MG63 (cell line): ENCODE measurements around the gene RASL10B. TPM values are rescaled to one million over a fixed set of nuclear protein-coding genes. Genes with fewer than 3 reads are reported as not detected.
"Not testable (repeated sequence)": the region's sequence is repeated elsewhere in the genome, so short reads cannot be mapped to it uniquely, and the experiment has no call there.

Source experiments
- DNase-seq: peaks from one replicate; pipeline ENCODE4 v3.0.0-alpha.2; 2020
- H3K27me3 ChIP-seq: fragments of 250-450 bp; sonication (Bioruptor Pico); 2 replicates; pipeline ENCODE4 v1.5.1; 2020; ENCODE audit warnings: mild to moderate bottlenecking, moderate library complexity
- H3K36me3 ChIP-seq: fragments of 250-450 bp; sonication (Bioruptor Pico); 2 replicates; pipeline ENCODE4 v1.5.1; 2020; ENCODE audit warnings: mild to moderate bottlenecking, moderate library complexity
- H3K4me3 ChIP-seq: fragments of 250-450 bp; sonication (Bioruptor Pico); 2 replicates; pipeline ENCODE4 v1.5.1; 2020; ENCODE audit warnings: mild to moderate bottlenecking, moderate library complexity
- H3K9me3 ChIP-seq: fragments of 250-450 bp; sonication (Bioruptor Pico); 2 replicates; pipeline ENCODE4 v1.5.1; 2020; ENCODE audit warnings: mild to moderate bottlenecking, moderate library complexity
- total RNA-seq: library from RNA; depleted of rRNA; stranded (reverse); fragments of >200 nt; shearing (Covaris generic); gene quantifications from 2 replicates; pipeline ENCODE4 v1.2.3, GENCODE V29; 2014; ENCODE audit warnings: low replicate concordance; rRNA removed

The RASL10B gene, protein sequence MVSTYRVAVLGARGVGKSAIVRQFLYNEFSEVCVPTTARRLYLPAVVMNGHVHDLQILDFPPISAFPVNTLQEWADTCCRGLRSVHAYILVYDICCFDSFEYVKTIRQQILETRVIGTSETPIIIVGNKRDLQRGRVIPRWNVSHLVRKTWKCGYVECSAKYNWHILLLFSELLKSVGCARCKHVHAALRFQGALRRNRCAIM
- total RNA-seq = 1.2 and 2.6 TPM in 2 replicates

GRCh38 chr17:35731239-35731916, at the start of gene RASL10B:
RASL10B (plus strand) TSS chr17:35731639; CDS start chr17:35735185, 3,546 bp downstream.
- no peaks in the 10 kb centered on the region for H3K27me3 ChIP-seq
- no peaks in the 10 kb centered on the region for H3K9me3 ChIP-seq
- peak; percentile 76 for DNase-seq
- peak within 1 kb of the TSS; percentile 55 for H3K4me3 ChIP-seq
- peaks cover 5% of the 10 kb centered on the region for H3K36me3 ChIP-seq

DNA sequence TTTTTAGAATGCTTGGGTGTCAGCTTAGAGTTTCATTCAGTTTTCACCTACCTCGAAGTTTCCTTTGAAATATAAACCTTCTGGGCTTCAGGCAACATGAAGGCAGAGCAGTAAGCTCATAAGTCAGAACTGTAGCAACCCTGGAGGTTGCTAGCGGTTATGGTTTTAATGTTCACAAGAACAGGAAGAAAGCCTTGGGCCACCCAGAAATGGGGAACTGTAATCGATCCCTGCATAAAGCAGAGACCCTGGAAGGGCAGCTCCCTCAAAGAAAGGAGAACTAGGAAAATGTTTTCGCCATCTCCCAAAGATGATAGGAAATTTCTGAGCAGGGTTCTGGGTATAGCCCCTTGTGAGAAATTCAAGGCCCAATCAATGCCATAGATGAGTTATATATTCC, 47.8 kb upstream of the RASL10B start:
- DNase-seq = no peak
- Histone ChIP-seq H3K4me3 (no peak overlapping the region), H3K27me3 (no peaks in the 10 kb centered on the region), H3K36me3 (peaks cover 50% of the 10 kb centered on the region), H3K9me3 (no peaks in the 10 kb centered on the region)

DNA sequence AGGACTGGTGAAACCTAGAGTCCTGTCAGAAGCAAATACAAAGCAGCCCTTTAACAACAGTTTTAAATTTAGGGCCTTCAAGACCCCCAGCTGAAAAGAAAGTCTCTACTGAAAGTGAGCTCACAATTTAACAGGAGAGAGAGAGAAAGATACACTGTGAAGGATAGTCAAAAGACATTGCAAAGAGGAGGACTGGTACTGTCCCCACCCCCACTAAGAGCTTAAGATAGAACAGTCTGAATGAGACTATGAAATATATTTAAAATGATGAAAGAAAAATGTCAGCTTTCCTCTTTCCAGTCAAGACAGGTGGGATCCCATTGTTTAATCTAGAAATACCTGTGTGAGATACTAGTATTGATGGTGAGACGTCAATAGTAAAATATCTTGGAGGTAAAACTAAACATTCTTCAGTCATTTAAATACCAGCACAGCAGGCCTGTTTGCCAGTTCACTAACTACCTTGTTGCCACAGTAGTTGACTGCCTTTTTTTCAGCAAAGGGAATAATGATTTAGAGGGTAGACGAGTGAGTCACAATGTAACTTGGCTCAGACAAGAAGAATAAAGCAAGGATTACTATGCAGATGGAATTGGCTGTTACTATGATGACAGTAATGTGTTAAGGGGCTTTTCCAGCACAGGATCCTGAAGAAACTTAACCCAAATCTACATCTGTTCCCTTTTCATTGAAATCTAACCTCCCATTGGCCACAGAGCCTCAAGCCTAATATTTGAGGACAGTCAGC, 47.2 kb upstream of the RASL10B start:
- Histone ChIP-seq H3K36me3 (peaks cover 49% of the 10 kb centered on the region), H3K27me3 (no peaks in the 10 kb centered on the region)

GRCh38 chr17:35692512-35693210, 38.8 kb upstream of the RASL10B start:
- no peak overlapping the region for H3K4me3 ChIP-seq
- H3K27me3 ChIP-seq = no peaks in the 10 kb centered on the region
- DNase-seq = no peak
- H3K36me3 ChIP-seq = peaks cover 40% of the 10 kb centered on the region
- no peaks in the 10 kb centered on the region for H3K9me3 ChIP-seq

More for the DNA sequence above, 47.2 kb upstream of the RASL10B start:
- DNase-seq = no peak
- H3K9me3 ChIP-seq = no peaks in the 10 kb centered on the region
- no peak overlapping the region for H3K4me3 ChIP-seq

DNA sequence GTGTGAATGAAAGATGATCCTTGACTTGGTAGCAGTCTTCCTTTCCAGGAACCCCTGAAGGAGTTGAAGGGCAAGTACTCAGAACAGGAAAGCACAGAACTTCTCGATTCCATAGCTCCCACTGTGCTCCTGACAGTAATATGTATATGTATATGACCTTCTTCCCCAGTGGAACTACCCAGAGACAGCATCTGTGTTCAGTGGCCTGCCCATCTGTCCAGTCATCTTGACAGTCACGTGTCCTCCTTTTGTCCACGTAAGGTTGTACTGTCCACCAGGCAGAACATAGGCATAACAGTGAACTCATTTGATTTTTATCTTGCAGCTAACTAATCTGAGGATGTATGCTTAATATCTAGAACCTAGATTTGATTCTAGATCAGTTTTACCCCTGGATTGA, 37.8 kb upstream of the RASL10B start:
- Histone ChIP-seq H3K36me3 (peaks cover 43% of the 10 kb centered on the region), H3K9me3 (no peaks in the 10 kb centered on the region), H3K27me3 (no peaks in the 10 kb centered on the region), H3K4me3 (no peak overlapping the region)
- DNase-seq = no peak

DNA sequence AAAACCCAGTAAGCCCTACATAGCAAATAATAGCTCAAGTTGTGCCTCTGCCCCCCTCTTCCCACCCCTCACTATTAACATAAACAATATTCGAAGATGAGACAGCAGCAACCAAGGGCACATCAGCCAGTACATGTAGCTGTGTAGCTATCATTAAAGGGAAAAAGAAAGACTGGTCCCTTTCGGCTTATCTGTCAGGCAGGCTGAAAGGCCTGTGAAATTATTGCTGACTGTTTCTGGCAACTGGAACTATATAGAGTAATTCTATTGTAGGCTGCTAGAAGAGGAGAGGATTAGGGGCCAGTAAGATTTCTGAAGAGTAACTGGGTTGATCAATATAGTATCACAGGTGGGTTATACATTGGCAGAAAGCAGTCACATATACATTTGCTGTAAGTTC, 36.5 kb upstream of the RASL10B start:
- H3K36me3 ChIP-seq = peaks cover 37% of the 10 kb centered on the region
- DNase-seq = no peak
- H3K4me3 ChIP-seq = no peak overlapping the region
- no peaks in the 10 kb centered on the region for H3K27me3 ChIP-seq
- no peaks in the 10 kb centered on the region for H3K9me3 ChIP-seq

- H3K4me3 ChIP-seq = no peak overlapping the region
- peaks cover 30% of the 10 kb centered on the region for H3K36me3 ChIP-seq
- H3K27me3 ChIP-seq = no peaks in the 10 kb centered on the region
- no peak for DNase-seq
- H3K9me3 ChIP-seq = no peaks in the 10 kb centered on the region
Observed at GRCh38 chr17:35695613-35696012, 35.8 kb upstream of the RASL10B start.

GRCh38 chr17:35698800-35699199, 32.6 kb upstream of the RASL10B start:
- Histone ChIP-seq H3K27me3 (no peaks in the 10 kb centered on the region), H3K36me3 (peaks cover 29% of the 10 kb centered on the region), H3K9me3 (no peaks in the 10 kb centered on the region), H3K4me3 (no peak overlapping the region)
- DNase-seq = no peak

DNA sequence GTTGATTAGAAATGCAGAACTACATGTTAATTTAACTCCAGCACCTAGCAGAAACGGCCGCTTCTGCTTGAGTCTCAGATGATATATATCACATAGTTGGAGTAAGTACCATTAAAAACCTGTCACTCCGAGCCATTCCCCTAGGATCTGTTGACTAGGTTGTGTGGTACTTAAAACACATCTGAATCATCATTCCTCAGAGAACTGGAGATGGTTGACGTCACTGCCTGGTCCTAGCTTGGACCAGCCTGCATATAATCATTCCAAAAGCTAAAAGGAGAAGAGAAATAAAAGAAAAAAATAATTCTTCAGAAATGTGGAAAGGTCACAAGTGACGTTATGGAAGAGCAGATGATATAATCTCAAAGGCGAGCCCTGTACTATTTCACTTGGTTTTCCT, 31.3 kb upstream of the RASL10B start:
- no peak for DNase-seq
- H3K27me3 ChIP-seq = no peaks in the 10 kb centered on the region
- peaks cover 20% of the 10 kb centered on the region for H3K36me3 ChIP-seq
- no peak overlapping the region for H3K4me3 ChIP-seq
- no peaks in the 10 kb centered on the region for H3K9me3 ChIP-seq

- Histone ChIP-seq H3K4me3 (no peak overlapping the region), H3K27me3 (no peaks in the 10 kb centered on the region), H3K9me3 (no peaks in the 10 kb centered on the region), H3K36me3 (peaks cover 13% of the 10 kb centered on the region)
- DNase-seq = no peak
Observed at GRCh38 chr17:35701491-35701890, 29.9 kb upstream of the RASL10B start.

- DNase-seq, H3K4me3 ChIP-seq, H3K36me3 ChIP-seq, H3K9me3 ChIP-seq, H3K27me3 ChIP-seq: not testable (repeated sequence)
Observed at GRCh38 chr17:35703308-35703707, 28.1 kb upstream of the RASL10B start.

DNA sequence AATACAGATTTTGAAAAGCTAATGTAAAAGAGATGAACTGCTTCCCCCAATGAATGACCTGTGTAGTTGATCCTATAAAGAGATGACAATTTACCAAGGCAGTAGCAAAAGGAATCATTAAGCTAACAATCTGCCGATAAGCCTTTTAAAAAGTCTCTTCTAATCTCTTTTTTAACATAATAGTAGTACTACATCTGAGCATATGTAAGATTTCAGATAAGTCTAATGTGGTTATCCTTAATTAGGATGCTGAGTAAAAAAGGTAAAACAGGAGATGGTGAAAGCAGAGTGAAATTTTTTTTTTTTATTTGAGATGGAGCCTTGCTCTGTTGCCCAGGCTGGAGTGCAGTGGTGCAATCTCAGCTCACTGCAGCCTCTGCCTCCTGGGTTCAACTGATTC, 26.2 kb upstream of the RASL10B start:
- H3K36me3 ChIP-seq = peaks cover 16% of the 10 kb centered on the region
- H3K4me3 ChIP-seq = no peak overlapping the region
- no peaks in the 10 kb centered on the region for H3K9me3 ChIP-seq
- no peak for DNase-seq
- H3K27me3 ChIP-seq = no peaks in the 10 kb centered on the region

GRCh38 chr17:35705705-35706104, 25.7 kb upstream of the RASL10B start:
- Histone ChIP-seq H3K27me3 (no peaks in the 10 kb centered on the region), H3K9me3 (no peaks in the 10 kb centered on the region), H3K36me3 (peaks cover 18% of the 10 kb centered on the region), H3K4me3 (no peak overlapping the region)
- no peak for DNase-seq

DNA sequence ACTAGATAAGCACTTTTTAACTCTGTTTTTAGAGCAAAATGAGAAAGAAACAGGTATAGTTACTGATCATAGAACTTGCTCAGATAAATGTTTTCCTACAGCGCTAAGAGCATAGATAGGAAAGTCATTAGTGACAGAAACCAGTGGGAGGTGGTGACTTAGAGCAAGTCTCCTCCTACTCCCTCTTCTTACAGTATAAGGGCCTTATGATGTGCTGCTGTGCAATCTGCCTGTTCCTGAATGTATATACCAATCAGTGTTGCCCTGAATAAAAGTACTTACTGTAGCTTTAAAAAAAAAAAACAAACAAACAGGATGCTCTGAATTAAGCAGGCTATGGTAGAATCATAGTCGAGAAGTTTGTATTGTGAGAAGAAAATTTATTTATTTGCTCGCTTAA, 23.3 kb upstream of the RASL10B start:
- Histone ChIP-seq H3K36me3 (peaks cover 29% of the 10 kb centered on the region), H3K27me3 (no peaks in the 10 kb centered on the region), H3K4me3 (no peak overlapping the region), H3K9me3 (no peaks in the 10 kb centered on the region)
- no peak for DNase-seq

GRCh38 chr17:35708951-35709350, 22.5 kb upstream of the RASL10B start:
- DNase-seq = no peak
- Histone ChIP-seq H3K36me3 (peaks cover 35% of the 10 kb centered on the region), H3K27me3 (no peaks in the 10 kb centered on the region), H3K4me3 (no peak overlapping the region), H3K9me3 (no peaks in the 10 kb centered on the region)

- Histone ChIP-seq H3K4me3 (no peak overlapping the region), H3K36me3 (peaks cover 43% of the 10 kb centered on the region), H3K27me3 (no peaks in the 10 kb centered on the region), H3K9me3 (no peaks in the 10 kb centered on the region)
- DNase-seq = no peak
Observed at GRCh38 chr17:35709874-35710273, 21.6 kb upstream of the RASL10B start.

GRCh38 chr17:35710950-35711349, 20.5 kb upstream of the RASL10B start:
- Histone ChIP-seq H3K9me3 (no peaks in the 10 kb centered on the region), H3K4me3 (no peak overlapping the region), H3K27me3 (no peaks in the 10 kb centered on the region), H3K36me3 (peaks cover 43% of the 10 kb centered on the region)
- DNase-seq = no peak
